WTC11 (cell line): Measurements from ENCODE around the gene SLC9A9. TPM values are rescaled to one million over a fixed set of nuclear protein-coding genes. Genes with fewer than 3 reads are reported as not detected.

Experiments
- ATAC-seq: fragments of 200-7000 bp; cut with Tn5 transposase; 2 replicates; pipeline ENCODE4 v1.10.0; 2021; ENCODE audit warnings: mild to moderate bottlenecking, moderate library complexity
- CTCF ChIA-PET: fragments of 300-600 bp; sonication (Branson Sonifier 250); formaldehyde crosslinking; loops from one replicate; lab custom pipeline; 2021; ENCODE audit warnings: antibody characterized with exemption; lab: Charles Lee
- POLR2A ChIA-PET: fragments of 350-600 bp; sonication (Branson Sonifier 250); formaldehyde crosslinking; loops from one replicate; lab custom pipeline; 2021; ENCODE audit warnings: antibody characterized with exemption; lab: Charles Lee
- DNase-seq: peaks from one replicate; pipeline ENCODE4 v3.0.0; 2021; ENCODE audit warnings: low spot score
- H3K27ac Mint-ChIP-seq: 2 replicates; pipeline ENCODE4 v1.8.0; 2021; ENCODE audit warnings: mixed read lengths
- H3K27me3 Mint-ChIP-seq: 2 replicates; pipeline ENCODE4 v1.8.0; 2021; ENCODE audit warnings: low read depth, mild to moderate bottlenecking, moderate library complexity, mixed read lengths
- H3K36me3 Mint-ChIP-seq: 2 replicates; pipeline ENCODE4 v1.8.0; 2021; ENCODE audit warnings: mixed read lengths
- H3K4me1 Mint-ChIP-seq: 2 replicates; pipeline ENCODE4 v1.8.0; 2022; ENCODE audit warnings: mixed read lengths
- H3K4me3 Mint-ChIP-seq: 2 replicates; pipeline ENCODE4 v1.8.0; 2021; ENCODE audit warnings: mild to moderate bottlenecking, moderate library complexity, mixed read lengths
- H3K9me3 Mint-ChIP-seq: 2 replicates; pipeline ENCODE4 v1.8.0; 2021; ENCODE audit warnings: mixed read lengths
- ATF1 ChIP-seq: sonication (generic); formaldehyde crosslinking; IDR thresholded peaks from 2 replicates; pipeline ENCODE4 v1.8.1; 2023; ENCODE audit warnings: mild to moderate bottlenecking, moderate library complexity, missing genetic modification reagents
- FOXJ3 ChIP-seq: sonication (generic); formaldehyde crosslinking; IDR thresholded peaks from 2 replicates; pipeline ENCODE4 v1.9.0; 2021; ENCODE audit warnings: missing genetic modification reagents, mild to moderate bottlenecking, borderline replicate concordance
- FOXK1 ChIP-seq: sonication (generic); formaldehyde crosslinking; IDR thresholded peaks from 2 replicates; pipeline ENCODE4 v1.8.0; 2022; ENCODE audit warnings: mild to moderate bottlenecking, moderate library complexity, missing genetic modification reagents
- GTF2I ChIP-seq: fragments of 250-450 bp; sonication (Bioruptor Pico); conservative IDR thresholded peaks from 2 replicates; pipeline ENCODE4 v1.4.0; 2021; ENCODE audit warnings: mild to moderate bottlenecking
- IRF2 ChIP-seq: sonication (generic); formaldehyde crosslinking; IDR thresholded peaks from 2 replicates; pipeline ENCODE4 v1.8.0; 2022; ENCODE audit warnings: low read depth, missing genetic modification reagents, borderline replicate concordance
- MYBL2 ChIP-seq: sonication (generic); formaldehyde crosslinking; IDR thresholded peaks from 2 replicates; pipeline ENCODE4 v1.8.1; 2023; ENCODE audit warnings: mild to moderate bottlenecking, moderate library complexity, missing genetic modification reagents
- NFYB ChIP-seq: sonication (generic); formaldehyde crosslinking; conservative IDR thresholded peaks from 2 replicates; pipeline ENCODE4 v1.8.0; 2022; ENCODE audit warnings: low read depth, missing genetic modification reagents
- NR2C2 ChIP-seq: sonication (generic); formaldehyde crosslinking; IDR thresholded peaks from 2 replicates; pipeline ENCODE4 v1.8.0; 2022; ENCODE audit warnings: mild to moderate bottlenecking, missing genetic modification reagents
- RELA ChIP-seq: sonication (generic); formaldehyde crosslinking; IDR thresholded peaks from 2 replicates; pipeline ENCODE4 v1.8.1; 2022; ENCODE audit warnings: missing genetic modification reagents, mild to moderate bottlenecking, borderline replicate concordance
- SOX15 ChIP-seq: fragments of 250-450 bp; sonication (Bioruptor Pico); IDR thresholded peaks from 2 replicates; pipeline ENCODE4 v1.9.0; 2021; ENCODE audit warnings: mild to moderate bottlenecking
- TCF7 ChIP-seq: sonication (generic); formaldehyde crosslinking; IDR thresholded peaks from 2 replicates; pipeline ENCODE4 v1.8.0; 2022; ENCODE audit warnings: mild to moderate bottlenecking, low read depth, missing genetic modification reagents, moderate library complexity
- ZNF219 ChIP-seq: sonication (generic); formaldehyde crosslinking; IDR thresholded peaks from 2 replicates; pipeline ENCODE4 v1.8.0; 2023; ENCODE audit warnings: missing genetic modification reagents, mild to moderate bottlenecking, borderline replicate concordance
- ZNF396 ChIP-seq: fragments of 250-450 bp; sonication (Bioruptor Pico); IDR thresholded peaks from 2 replicates; pipeline ENCODE4 v1.8.0; 2021; ENCODE audit warnings: mild to moderate bottlenecking, moderate library complexity, borderline replicate concordance
- ZNF671 ChIP-seq: fragments of 250-450 bp; sonication (Bioruptor Pico); IDR thresholded peaks from 2 replicates; pipeline ENCODE4 v1.8.0; 2021; ENCODE audit warnings: mild to moderate bottlenecking
- total RNA-seq: library from RNA; stranded (reverse); gene quantifications from 3 replicates; pipeline ENCODE4 v1.2.3, GENCODE V29; 2021
- TF ChIP-seq, protein P1 (sequence below): sonication (generic); formaldehyde crosslinking; IDR thresholded peaks from 2 replicates; pipeline ENCODE4 v1.8.1; 2023; ENCODE audit warnings: mild to moderate bottlenecking, moderate library complexity, missing genetic modification reagents
- TF ChIP-seq, protein P2 (sequence below): sonication (generic); formaldehyde crosslinking; IDR thresholded peaks from 2 replicates; pipeline ENCODE4 v1.8.1; 2023; ENCODE audit warnings: mild to moderate bottlenecking, missing genetic modification reagents
- TF ChIP-seq, protein P3 (sequence below): fragments of 250-450 bp; sonication (Bioruptor Pico); conservative IDR thresholded peaks from 2 replicates; pipeline ENCODE4 v1.9.0; 2021; ENCODE audit warnings: mild to moderate bottlenecking
- TF ChIP-seq, protein P4 (sequence below): fragments of 250-450 bp; sonication (Bioruptor Pico); IDR thresholded peaks from 2 replicates; pipeline ENCODE4 v1.9.0; 2021; ENCODE audit warnings: mild to moderate bottlenecking
- TF ChIP-seq, protein P5 (sequence below): sonication (generic); formaldehyde crosslinking; IDR thresholded peaks from 2 replicates; pipeline ENCODE4 v1.8.0; 2022; ENCODE audit warnings: mild to moderate bottlenecking, missing genetic modification reagents
- TF ChIP-seq, protein P6 (sequence below): fragments of 200-600 bp; IDR thresholded peaks from 2 replicates; pipeline ENCODE4 v1.8.0; 2022; ENCODE audit warnings: antibody characterized with exemption
- TF ChIP-seq, protein P7 (sequence below): sonication (generic); formaldehyde crosslinking; IDR thresholded peaks from 2 replicates; pipeline ENCODE4 v1.8.1; 2022; ENCODE audit warnings: low read depth, missing genetic modification reagents, borderline replicate concordance
- TF ChIP-seq, protein P8 (sequence below): sonication (generic); formaldehyde crosslinking; IDR thresholded peaks from 2 replicates; pipeline ENCODE4 v1.8.1; 2023; ENCODE audit warnings: mild to moderate bottlenecking, missing genetic modification reagents, moderate library complexity

SLC9A9 gene
- total RNA-seq, 1 experiment from 2014 or later = 1.2 TPM

DNA sequence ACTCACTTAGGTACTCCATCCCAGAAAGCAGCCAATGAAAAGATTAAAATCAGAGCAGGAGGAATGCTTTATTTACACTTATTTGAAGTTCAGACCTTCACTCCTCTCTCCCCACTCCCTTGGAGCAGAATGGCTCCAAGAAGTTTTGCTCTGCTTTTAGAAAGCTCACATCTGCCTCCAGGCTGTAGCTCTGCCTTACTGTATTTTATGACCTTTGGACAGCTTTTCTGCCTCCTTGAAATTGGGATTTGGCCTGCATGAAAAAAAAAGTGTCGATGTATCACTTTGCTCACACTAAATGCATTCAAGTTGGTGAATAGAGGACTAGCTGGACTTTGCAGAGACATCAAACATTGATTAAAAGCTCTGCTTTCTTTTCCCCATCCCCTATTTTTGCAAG, 95.3 kb downstream of the SLC9A9 start:
- POLR2A ChIA-PET = no interaction called here
- DNase-seq = no peak

DNA sequence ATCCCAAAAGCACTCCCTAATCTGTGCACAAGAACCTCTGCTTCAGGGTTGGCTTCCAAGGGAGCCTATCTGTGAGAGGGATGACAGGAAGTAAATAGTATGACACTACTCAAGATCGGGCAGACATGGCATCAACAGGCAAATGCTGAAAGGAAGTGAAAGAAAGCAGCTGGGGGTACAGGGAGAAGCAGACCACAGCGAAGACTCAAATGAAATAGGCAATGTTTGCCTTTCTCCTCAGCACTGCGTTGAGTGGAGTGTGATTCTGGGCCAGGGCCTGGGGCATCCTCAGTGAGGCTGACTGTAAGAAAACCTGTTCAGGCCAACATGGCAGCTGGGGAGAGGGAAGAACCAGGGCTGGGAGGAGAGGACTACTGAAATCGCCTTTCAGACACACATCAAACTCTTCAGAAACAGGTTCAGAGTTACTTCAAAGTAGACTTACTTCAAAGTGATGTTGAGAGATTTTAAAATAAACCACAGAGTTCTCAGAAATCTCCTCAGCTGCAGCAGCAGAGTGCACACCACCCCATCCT, 96.6 kb downstream of the SLC9A9 start:
- Mint-ChIP-seq H3K4me1 (peaks cover 8% of the 10 kb centered on the region; the same call in 1 of the 2 replicates), H3K4me3 (no peak overlapping the region), H3K36me3 (no peaks in the 10 kb centered on the region), H3K27me3 (no peaks in the 10 kb centered on the region), H3K9me3 (no peaks in the 10 kb centered on the region), H3K27ac (no peak overlapping the region)
- TF ChIP-seq, protein P1, sequence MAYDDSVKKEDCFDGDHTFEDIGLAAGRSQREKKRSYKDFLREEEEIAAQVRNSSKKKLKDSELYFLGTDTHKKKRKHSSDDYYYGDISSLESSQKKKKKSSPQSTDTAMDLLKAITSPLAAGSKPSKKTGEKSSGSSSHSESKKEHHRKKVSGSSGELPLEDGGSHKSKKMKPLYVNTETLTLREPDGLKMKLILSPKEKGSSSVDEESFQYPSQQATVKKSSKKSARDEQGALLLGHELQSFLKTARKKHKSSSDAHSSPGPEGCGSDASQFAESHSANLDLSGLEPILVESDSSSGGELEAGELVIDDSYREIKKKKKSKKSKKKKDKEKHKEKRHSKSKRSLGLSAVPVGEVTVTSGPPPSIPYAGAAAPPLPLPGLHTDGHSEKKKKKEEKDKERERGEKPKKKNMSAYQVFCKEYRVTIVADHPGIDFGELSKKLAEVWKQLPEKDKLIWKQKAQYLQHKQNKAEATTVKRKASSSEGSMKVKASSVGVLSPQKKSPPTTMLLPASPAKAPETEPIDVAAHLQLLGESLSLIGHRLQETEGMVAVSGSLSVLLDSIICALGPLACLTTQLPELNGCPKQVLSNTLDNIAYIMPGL (CRISPR knock-in tag) = no peak
- TF ChIP-seq, protein P2, sequence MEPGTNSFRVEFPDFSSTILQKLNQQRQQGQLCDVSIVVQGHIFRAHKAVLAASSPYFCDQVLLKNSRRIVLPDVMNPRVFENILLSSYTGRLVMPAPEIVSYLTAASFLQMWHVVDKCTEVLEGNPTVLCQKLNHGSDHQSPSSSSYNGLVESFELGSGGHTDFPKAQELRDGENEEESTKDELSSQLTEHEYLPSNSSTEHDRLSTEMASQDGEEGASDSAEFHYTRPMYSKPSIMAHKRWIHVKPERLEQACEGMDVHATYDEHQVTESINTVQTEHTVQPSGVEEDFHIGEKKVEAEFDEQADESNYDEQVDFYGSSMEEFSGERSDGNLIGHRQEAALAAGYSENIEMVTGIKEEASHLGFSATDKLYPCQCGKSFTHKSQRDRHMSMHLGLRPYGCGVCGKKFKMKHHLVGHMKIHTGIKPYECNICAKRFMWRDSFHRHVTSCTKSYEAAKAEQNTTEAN = no peak
- TF ChIP-seq SOX15 (CRISPR knock-in tag) = no peak
- TF ChIP-seq IRF2 (CRISPR knock-in tag) = no peak
- TF ChIP-seq, protein P3, sequence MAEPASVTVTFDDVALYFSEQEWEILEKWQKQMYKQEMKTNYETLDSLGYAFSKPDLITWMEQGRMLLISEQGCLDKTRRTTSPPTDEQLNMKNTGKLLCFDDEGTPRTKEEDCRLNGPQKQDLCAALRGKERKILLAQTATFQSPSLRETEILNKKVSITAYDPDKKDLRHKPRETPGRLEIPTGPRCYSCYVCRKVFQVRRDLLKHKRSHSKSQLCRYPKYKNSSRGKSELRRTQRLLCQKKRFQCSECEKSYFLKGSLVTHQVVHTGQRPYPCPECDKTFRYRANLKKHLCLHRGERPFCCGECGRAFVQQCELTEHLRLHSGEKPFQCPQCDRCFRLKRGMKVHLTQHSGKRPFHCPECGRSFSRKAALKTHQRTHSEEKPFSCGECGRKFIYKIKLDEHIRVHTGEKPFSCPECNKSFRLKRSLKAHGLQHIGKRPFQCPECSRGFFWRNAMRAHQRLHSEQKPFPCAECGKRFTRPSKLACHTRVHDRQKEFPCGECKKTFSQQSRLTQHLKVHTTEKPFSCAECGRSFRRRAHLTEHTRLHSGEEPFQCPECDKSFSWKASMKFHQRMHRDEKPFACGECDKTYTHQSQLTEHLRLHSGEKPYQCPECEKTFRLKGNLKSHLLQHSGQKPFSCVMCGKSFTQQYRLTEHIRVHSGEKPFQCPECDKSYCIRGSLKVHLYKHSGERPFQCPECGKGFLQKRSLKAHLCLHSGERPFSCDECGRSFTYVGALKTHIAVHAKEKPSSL (CRISPR knock-in tag) = no peak
- TF ChIP-seq FOXK1 (CRISPR knock-in tag) = no peak
- no peak for TF ChIP-seq FOXJ3 (CRISPR knock-in tag)
- TF ChIP-seq ZNF671 (CRISPR knock-in tag) = no peak
- TF ChIP-seq ATF1 (CRISPR knock-in tag) = no peak
- no peak for TF ChIP-seq NR2C2 (CRISPR knock-in tag)
- TF ChIP-seq, protein P4, sequence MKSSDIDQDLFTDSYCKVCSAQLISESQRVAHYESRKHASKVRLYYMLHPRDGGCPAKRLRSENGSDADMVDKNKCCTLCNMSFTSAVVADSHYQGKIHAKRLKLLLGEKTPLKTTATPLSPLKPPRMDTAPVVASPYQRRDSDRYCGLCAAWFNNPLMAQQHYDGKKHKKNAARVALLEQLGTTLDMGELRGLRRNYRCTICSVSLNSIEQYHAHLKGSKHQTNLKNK (CRISPR knock-in tag) = no peak
- TF ChIP-seq ZNF219 (CRISPR knock-in tag) = no peak
- no peak for TF ChIP-seq MYBL2
- TF ChIP-seq, protein P5, sequence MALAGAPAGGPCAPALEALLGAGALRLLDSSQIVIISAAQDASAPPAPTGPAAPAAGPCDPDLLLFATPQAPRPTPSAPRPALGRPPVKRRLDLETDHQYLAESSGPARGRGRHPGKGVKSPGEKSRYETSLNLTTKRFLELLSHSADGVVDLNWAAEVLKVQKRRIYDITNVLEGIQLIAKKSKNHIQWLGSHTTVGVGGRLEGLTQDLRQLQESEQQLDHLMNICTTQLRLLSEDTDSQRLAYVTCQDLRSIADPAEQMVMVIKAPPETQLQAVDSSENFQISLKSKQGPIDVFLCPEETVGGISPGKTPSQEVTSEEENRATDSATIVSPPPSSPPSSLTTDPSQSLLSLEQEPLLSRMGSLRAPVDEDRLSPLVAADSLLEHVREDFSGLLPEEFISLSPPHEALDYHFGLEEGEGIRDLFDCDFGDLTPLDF (CRISPR knock-in tag) = no peak
- TF ChIP-seq, protein P6, sequence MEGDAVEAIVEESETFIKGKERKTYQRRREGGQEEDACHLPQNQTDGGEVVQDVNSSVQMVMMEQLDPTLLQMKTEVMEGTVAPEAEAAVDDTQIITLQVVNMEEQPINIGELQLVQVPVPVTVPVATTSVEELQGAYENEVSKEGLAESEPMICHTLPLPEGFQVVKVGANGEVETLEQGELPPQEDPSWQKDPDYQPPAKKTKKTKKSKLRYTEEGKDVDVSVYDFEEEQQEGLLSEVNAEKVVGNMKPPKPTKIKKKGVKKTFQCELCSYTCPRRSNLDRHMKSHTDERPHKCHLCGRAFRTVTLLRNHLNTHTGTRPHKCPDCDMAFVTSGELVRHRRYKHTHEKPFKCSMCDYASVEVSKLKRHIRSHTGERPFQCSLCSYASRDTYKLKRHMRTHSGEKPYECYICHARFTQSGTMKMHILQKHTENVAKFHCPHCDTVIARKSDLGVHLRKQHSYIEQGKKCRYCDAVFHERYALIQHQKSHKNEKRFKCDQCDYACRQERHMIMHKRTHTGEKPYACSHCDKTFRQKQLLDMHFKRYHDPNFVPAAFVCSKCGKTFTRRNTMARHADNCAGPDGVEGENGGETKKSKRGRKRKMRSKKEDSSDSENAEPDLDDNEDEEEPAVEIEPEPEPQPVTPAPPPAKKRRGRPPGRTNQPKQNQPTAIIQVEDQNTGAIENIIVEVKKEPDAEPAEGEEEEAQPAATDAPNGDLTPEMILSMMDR = no peak
- no peak for TF ChIP-seq TCF7 (CRISPR knock-in tag)
- TF ChIP-seq ZNF396 (CRISPR knock-in tag) = no peak
- TF ChIP-seq NFYB (CRISPR knock-in tag) = no peak
- no peak for TF ChIP-seq GTF2I (CRISPR knock-in tag)
- TF ChIP-seq, protein P7, sequence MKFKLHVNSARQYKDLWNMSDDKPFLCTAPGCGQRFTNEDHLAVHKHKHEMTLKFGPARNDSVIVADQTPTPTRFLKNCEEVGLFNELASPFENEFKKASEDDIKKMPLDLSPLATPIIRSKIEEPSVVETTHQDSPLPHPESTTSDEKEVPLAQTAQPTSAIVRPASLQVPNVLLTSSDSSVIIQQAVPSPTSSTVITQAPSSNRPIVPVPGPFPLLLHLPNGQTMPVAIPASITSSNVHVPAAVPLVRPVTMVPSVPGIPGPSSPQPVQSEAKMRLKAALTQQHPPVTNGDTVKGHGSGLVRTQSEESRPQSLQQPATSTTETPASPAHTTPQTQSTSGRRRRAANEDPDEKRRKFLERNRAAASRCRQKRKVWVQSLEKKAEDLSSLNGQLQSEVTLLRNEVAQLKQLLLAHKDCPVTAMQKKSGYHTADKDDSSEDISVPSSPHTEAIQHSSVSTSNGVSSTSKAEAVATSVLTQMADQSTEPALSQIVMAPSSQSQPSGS (CRISPR knock-in tag) = no peak
- POLR2A ChIA-PET = no interaction called here
- no peak for ATAC-seq
- CTCF ChIA-PET = interaction anchor here (0.7 to 1.8 kb wide), 2 partner anchors 24 to 77 kb away, joined by 3 to 7 read pairs; no protein-coding TSS in a partner anchor
- no peak for DNase-seq

More for the DNA sequence above, 95.3 kb downstream of the SLC9A9 start:
- TF ChIP-seq RELA (CRISPR knock-in tag) (no peak), GTF2I (CRISPR knock-in tag) (no peak)
- TF ChIP-seq, protein P8, sequence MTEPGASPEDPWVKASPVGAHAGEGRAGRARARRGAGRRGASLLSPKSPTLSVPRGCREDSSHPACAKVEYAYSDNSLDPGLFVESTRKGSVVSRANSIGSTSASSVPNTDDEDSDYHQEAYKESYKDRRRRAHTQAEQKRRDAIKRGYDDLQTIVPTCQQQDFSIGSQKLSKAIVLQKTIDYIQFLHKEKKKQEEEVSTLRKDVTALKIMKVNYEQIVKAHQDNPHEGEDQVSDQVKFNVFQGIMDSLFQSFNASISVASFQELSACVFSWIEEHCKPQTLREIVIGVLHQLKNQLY (CRISPR knock-in tag) = no peak
- Mint-ChIP-seq H3K27me3 (no peaks in the 10 kb centered on the region), H3K4me1 (peaks cover 11% of the 10 kb centered on the region; the same call in 1 of the 2 replicates), H3K9me3 (no peaks in the 10 kb centered on the region), H3K36me3 (no peaks in the 10 kb centered on the region), H3K27ac (no peak overlapping the region), H3K4me3 (no peak overlapping the region)
- ATAC-seq = no peak
- CTCF ChIA-PET = interaction anchor here (0.6 kb wide), 1 partner anchor 67 kb away, joined by 3 read pairs; no protein-coding TSS in a partner anchor
